HuH-7.5 (cell line): Measurements from ENCODE around the gene KRTAP25-1.

ENCODE experiments used
- DNase-seq: peaks from one replicate; pipeline ENCODE4 v3.0.0; 2011; ENCODE audit warnings: low spot score

The KRTAP25-1 gene

GRCh38 chr21:30289215-30289614 lies at the start of gene KRTAP25-1:
Gene KRTAP25-1, minus strand, starts transcription at chr21:30289514. Its CDS starts 24 bp downstream, at chr21:30289490.
- no peak for DNase-seq

GRCh38 chr21:30338717-30339116 lies 49.4 kb upstream of the KRTAP25-1 start:
- no peak for DNase-seq

- DNase-seq: no peak
Measured at GRCh38 chr21:30337772-30338171, 48.5 kb upstream of the KRTAP25-1 start.

GRCh38 chr21:30337276-30337744 lies 48.0 kb upstream of the KRTAP25-1 start, which contains the start of gene KRTAP27-1:
Gene KRTAP27-1, minus strand, starts transcription at chr21:30337694. Its CDS starts 26 bp downstream, at chr21:30337668.
- DNase-seq: no peak

GRCh38 chr21:30336596-30336995 lies 47.3 kb upstream of the KRTAP25-1 start:
- no peak for DNase-seq

GRCh38 chr21:30333736-30334135 lies 44.4 kb upstream of the KRTAP25-1 start:
- DNase-seq: no peak

- no peak for DNase-seq
Measured at GRCh38 chr21:30332681-30333080, 43.4 kb upstream of the KRTAP25-1 start.

GRCh38 chr21:30329203-30329875 lies 40.0 kb upstream of the KRTAP25-1 start:
- no peak for DNase-seq

- DNase-seq: no peak
Measured at GRCh38 chr21:30326390-30326789, 37.1 kb upstream of the KRTAP25-1 start.

- no peak for DNase-seq
Measured at GRCh38 chr21:30320215-30320614, 30.9 kb upstream of the KRTAP25-1 start, which contains the start of gene KRTAP26-1. Gene KRTAP26-1, minus strand, starts transcription at chr21:30320315. Its CDS starts 280 bp downstream, at chr21:30320035.

GRCh38 chr21:30315701-30316100 lies 26.4 kb upstream of the KRTAP25-1 start:
- DNase-seq: no peak

- DNase-seq: no peak
Measured at GRCh38 chr21:30306884-30307283, 17.6 kb upstream of the KRTAP25-1 start.

GRCh38 chr21:30305136-30305535 lies 15.8 kb upstream of the KRTAP25-1 start:
- DNase-seq: no peak

- no peak for DNase-seq
Measured at GRCh38 chr21:30282850-30283249, 6.5 kb downstream of the KRTAP25-1 start, which contains the start of gene KRTAP24-1. Gene KRTAP24-1, minus strand, starts transcription at chr21:30282950. Its CDS starts 18 bp downstream, at chr21:30282932.

- DNase-seq: no peak
Measured at GRCh38 chr21:30271611-30272010, 17.7 kb downstream of the KRTAP25-1 start.

- no peak for DNase-seq
Measured at GRCh38 chr21:30271156-30271555, 18.2 kb downstream of the KRTAP25-1 start.

- no peak for DNase-seq
Measured at GRCh38 chr21:30269803-30270530, 19.3 kb downstream of the KRTAP25-1 start.

GRCh38 chr21:30268608-30269197 lies 20.6 kb downstream of the KRTAP25-1 start:
- no peak for DNase-seq

GRCh38 chr21:30257773-30258172 lies 31.5 kb downstream of the KRTAP25-1 start:
- peak; percentile 2 for DNase-seq

- no peak for DNase-seq
Measured at GRCh38 chr21:30256100-30256499, 33.2 kb downstream of the KRTAP25-1 start.

- no peak for DNase-seq
Measured at GRCh38 chr21:30255679-30256078, 33.6 kb downstream of the KRTAP25-1 start.

- no peak for DNase-seq
Measured at GRCh38 chr21:30251781-30252180, 37.5 kb downstream of the KRTAP25-1 start.

- DNase-seq: no peak
Measured at GRCh38 chr21:30249936-30250335, 39.4 kb downstream of the KRTAP25-1 start.
